HG03159 (cell line): ENCODE results near the gene LRRC8D.

Experiments used
- ATAC-seq: cut with Tn5 transposase; IDR thresholded peaks from one replicate; pipeline ENCODE4 v1.9.1; 2021; ENCODE audit warnings: mild to moderate bottlenecking, moderate library complexity; ENCODE audit not compliant: unreplicated experiment

Gene LRRC8D

GRCh38 chr1:89890085-89890752 is 69.4 kb downstream of the LRRC8D start:
- ATAC-seq: no peak

- ATAC-seq: no peak
Observed at GRCh38 chr1:89892816-89893215, 72.0 kb downstream of the LRRC8D start.

GRCh38 chr1:89894210-89895201 is 73.7 kb downstream of the LRRC8D start:
- no peak for ATAC-seq

- ATAC-seq: no peak
Observed at GRCh38 chr1:89896105-89896942, 75.5 kb downstream of the LRRC8D start.

GRCh38 chr1:89897347-89898133 is 76.7 kb downstream of the LRRC8D start:
- no peak for ATAC-seq

- no peak for ATAC-seq
Observed at GRCh38 chr1:89898150-89898549, 77.3 kb downstream of the LRRC8D start.

GRCh38 chr1:89898695-89899470 is 78.1 kb downstream of the LRRC8D start:
- no peak for ATAC-seq

GRCh38 chr1:89900323-89900722 is 79.5 kb downstream of the LRRC8D start:
- ATAC-seq: no peak

- ATAC-seq: no peak
Observed at GRCh38 chr1:89900791-89901708, 80.2 kb downstream of the LRRC8D start.

- ATAC-seq: no peak
Observed at GRCh38 chr1:89901957-89902669, 81.3 kb downstream of the LRRC8D start.

- no peak for ATAC-seq
Observed at GRCh38 chr1:89903550-89903949, 82.7 kb downstream of the LRRC8D start.

GRCh38 chr1:89904219-89904980 is 83.6 kb downstream of the LRRC8D start:
- no peak for ATAC-seq

GRCh38 chr1:89905395-89906058 is 84.7 kb downstream of the LRRC8D start:
- no peak for ATAC-seq

- ATAC-seq: no peak
Observed at GRCh38 chr1:89906088-89906487, 85.3 kb downstream of the LRRC8D start.

- ATAC-seq: no peak
Observed at GRCh38 chr1:89907727-89908212, 86.9 kb downstream of the LRRC8D start.

- no peak for ATAC-seq
Observed at GRCh38 chr1:89908273-89908671, 87.4 kb downstream of the LRRC8D start.
